Natural killer cell (primary cell): Measurements from ENCODE around the gene KRT76. TPM values are rescaled to one million over a fixed set of nuclear protein-coding genes. Genes with fewer than 3 reads are reported as not detected.

Source experiments
- ATAC-seq, 3 donors: fragments of 150-1000 bp in 2 of 3; fragments of 200-7000 bp in 1 of 3; cut with Tn5 transposase; 1 replicate in 1 of 3; 2 replicates in 2 of 3; pipeline ENCODE4 v1.10.0; 2021; ENCODE audit warnings: mild to moderate bottlenecking in 2 of 3, moderate library complexity in 2 of 3
- DNase-seq, 2 donors: peaks; one replicate each; pipeline versions ENCODE4 v3.0.0 to v3.0.0-alpha.2; 2013 to 2021; ENCODE audit warnings: mixed read lengths in 1 of 2
- H3K27ac ChIP-seq: one replicate; pipeline ENCODE4 v1.5.1; 2013; ENCODE audit warnings: mild to moderate bottlenecking, low read length
- H3K27me3 ChIP-seq: one replicate; pipeline ENCODE4 v1.6.1; 2013; ENCODE audit warnings: low read length; ENCODE audit not compliant: control insufficient read depth, insufficient read depth
- H3K36me3 ChIP-seq: one replicate; pipeline ENCODE4 v1.6.1; 2013; ENCODE audit warnings: low read length; ENCODE audit not compliant: control insufficient read depth, insufficient read depth
- H3K4me1 ChIP-seq: one replicate; pipeline ENCODE4 v1.6.1; 2013; ENCODE audit warnings: low read length; ENCODE audit not compliant: control insufficient read depth, insufficient read depth
- H3K4me3 ChIP-seq: one replicate; pipeline ENCODE4 v1.5.1; 2013; ENCODE audit warnings: low read length
- H3K9me3 ChIP-seq: one replicate; pipeline ENCODE4 v1.6.1; 2013; ENCODE audit warnings: low read length; ENCODE audit not compliant: control insufficient read depth, insufficient read depth
- H3K27ac Mint-ChIP-seq, 2 donors: one replicate each; pipeline ENCODE4 v1.8.0; 2022; ENCODE audit warnings: mild to moderate bottlenecking in 2 of 2, mixed read lengths in 2 of 2, moderate library complexity in 1 of 2
- H3K27me3 Mint-ChIP-seq, 2 donors: one replicate each; pipeline ENCODE4 v1.8.0; 2022; ENCODE audit warnings: low read depth in 2 of 2, mixed read lengths in 2 of 2
- H3K36me3 Mint-ChIP-seq: one replicate; pipeline ENCODE4 v1.8.0; 2022; ENCODE audit warnings: mixed read lengths
- H3K4me1 Mint-ChIP-seq, 2 donors: one replicate each; pipeline ENCODE4 v1.8.0; 2022; ENCODE audit warnings: mixed read lengths in 2 of 2
- H3K4me3 Mint-ChIP-seq: one replicate; pipeline ENCODE4 v1.8.0; 2022; ENCODE audit warnings: mild to moderate bottlenecking, moderate library complexity, mixed read lengths
- H3K9me3 Mint-ChIP-seq, 2 donors: one replicate each; pipeline ENCODE4 v1.8.0; 2022; ENCODE audit warnings: mixed read lengths in 2 of 2
- CTCF ChIP-seq: fragments of 200-600 bp; IDR thresholded peaks from one replicate; pipeline ENCODE4 v1.8.0; 2022; ENCODE audit warnings: antibody characterized with exemption
- WGBS: methylation state at CpG from one replicate; pipeline ENCODE4 v1.1.7; 2013; ENCODE audit warnings: missing lambda C conversion rate; ENCODE audit not compliant: insufficient coverage; 5-methylcytosine and 5-hydroxymethylcytosine counted together
- intact Hi-C: fragments of 100-400 bp; cut with micrococcal nuclease; formaldehyde crosslinking; loops from one replicate; pipeline ENCODE4 v1.14.2; 2022
- total RNA-seq, 4 donors: library from RNA; stranded (reverse); fragments of 120-200 nt in 1 of 4; gene quantifications; one replicate each; pipeline versions ENCODE4 v1.2.3 to v1.2.4, GENCODE V29; 2013 to 2022

KRT76 gene
- total RNA-seq, 3 donors from 2014 or later (not counting 1 experiment from before 2014, with no cell fraction given) = not detected

- H3K4me3 Mint-ChIP-seq = no peak overlapping the region
- ATAC-seq = no peak
- H3K27ac Mint-ChIP-seq = no peak overlapping the region
- H3K9me3 ChIP-seq = no peaks in the 10 kb centered on the region
- intact Hi-C loops = no loop called here
- DNase-seq = no peak
- no peaks in the 10 kb centered on the region for H3K36me3 Mint-ChIP-seq
- no peak for TF ChIP-seq CTCF
- H3K4me3 ChIP-seq = no peak overlapping the region
- H3K27me3 Mint-ChIP-seq = peaks cover 54 to 66% of the 10 kb centered on the region in 2 donors
- 80% methylated on average over 6 of the region's 6 CpGs for WGBS
- H3K27ac ChIP-seq = no peak overlapping the region
- H3K4me1 Mint-ChIP-seq = peaks cover 15 to 21% of the 10 kb centered on the region in 2 donors
- peaks cover 2 to 3% of the 10 kb centered on the region in 2 donors for H3K9me3 Mint-ChIP-seq
- H3K27me3 ChIP-seq = peaks cover 15% of the 10 kb centered on the region
- H3K36me3 ChIP-seq = no peaks in the 10 kb centered on the region
- H3K4me1 ChIP-seq = peaks cover 6% of the 10 kb centered on the region
Observed at GRCh38 chr12:52787324-52788191, 10.4 kb upstream of the KRT76 start.

- H3K9me3 Mint-ChIP-seq = peaks cover 2 to 3% of the 10 kb centered on the region in 2 donors
- Histone ChIP-seq H3K27ac (no peak overlapping the region), H3K4me3 (no peak overlapping the region), H3K27me3 (peaks cover 9% of the 10 kb centered on the region), H3K9me3 (no peaks in the 10 kb centered on the region), H3K4me1 (peaks cover under 1% of the 10 kb centered on the region), H3K36me3 (no peaks in the 10 kb centered on the region)
- no peak overlapping the region for H3K4me3 Mint-ChIP-seq
- H3K27ac Mint-ChIP-seq = no peak overlapping the region
- H3K4me1 Mint-ChIP-seq = peaks cover 6 to 11% of the 10 kb centered on the region in 2 donors
- ATAC-seq = no peak
- intact Hi-C loops = no loop called here
- 67% methylated on average over 3 of the region's 3 CpGs for WGBS
- peaks cover 40 to 58% of the 10 kb centered on the region in 2 donors for H3K27me3 Mint-ChIP-seq
- TF ChIP-seq CTCF = no peak
- no peak for DNase-seq
- H3K36me3 Mint-ChIP-seq = no peaks in the 10 kb centered on the region
Observed at GRCh38 chr12:52784909-52785308, 7.8 kb upstream of the KRT76 start.

GRCh38 chr12:52783563-52784316 lies 6.6 kb upstream of the KRT76 start:
- Histone ChIP-seq H3K27me3 (peaks cover 2% of the 10 kb centered on the region), H3K36me3 (no peaks in the 10 kb centered on the region), H3K4me1 (no peaks in the 10 kb centered on the region), H3K27ac (no peak overlapping the region), H3K9me3 (no peaks in the 10 kb centered on the region), H3K4me3 (no peak overlapping the region)
- 84% methylated on average over 7 of the region's 7 CpGs for WGBS
- Mint-ChIP-seq H3K4me3 (no peak overlapping the region), H3K27ac (no peak overlapping the region), H3K27me3 (peaks cover 33 to 58% of the 10 kb centered on the region in 2 donors), H3K36me3 (no peaks in the 10 kb centered on the region), H3K9me3 (peaks cover 2 to 3% of the 10 kb centered on the region in 2 donors), H3K4me1 (peaks cover 0 to 1% of the 10 kb centered on the region in 2 donors)
- ATAC-seq = no peak
- intact Hi-C loops = no loop called here
- TF ChIP-seq CTCF = no peak
- DNase-seq = no peak
